GM19240 (cell line): ENCODE measurements around the gene SMAD4.
"Not testable (repeated sequence)": the region's sequence is repeated elsewhere in the genome, so short reads cannot be mapped to it uniquely, and the experiment has no call there.

Experiments
- DNase-seq: peaks from one replicate; pipeline ENCODE4 v3.0.0; 2011; ENCODE audit warnings: low spot score; ENCODE audit not compliant: insufficient read length

The SMAD4 gene

DNA sequence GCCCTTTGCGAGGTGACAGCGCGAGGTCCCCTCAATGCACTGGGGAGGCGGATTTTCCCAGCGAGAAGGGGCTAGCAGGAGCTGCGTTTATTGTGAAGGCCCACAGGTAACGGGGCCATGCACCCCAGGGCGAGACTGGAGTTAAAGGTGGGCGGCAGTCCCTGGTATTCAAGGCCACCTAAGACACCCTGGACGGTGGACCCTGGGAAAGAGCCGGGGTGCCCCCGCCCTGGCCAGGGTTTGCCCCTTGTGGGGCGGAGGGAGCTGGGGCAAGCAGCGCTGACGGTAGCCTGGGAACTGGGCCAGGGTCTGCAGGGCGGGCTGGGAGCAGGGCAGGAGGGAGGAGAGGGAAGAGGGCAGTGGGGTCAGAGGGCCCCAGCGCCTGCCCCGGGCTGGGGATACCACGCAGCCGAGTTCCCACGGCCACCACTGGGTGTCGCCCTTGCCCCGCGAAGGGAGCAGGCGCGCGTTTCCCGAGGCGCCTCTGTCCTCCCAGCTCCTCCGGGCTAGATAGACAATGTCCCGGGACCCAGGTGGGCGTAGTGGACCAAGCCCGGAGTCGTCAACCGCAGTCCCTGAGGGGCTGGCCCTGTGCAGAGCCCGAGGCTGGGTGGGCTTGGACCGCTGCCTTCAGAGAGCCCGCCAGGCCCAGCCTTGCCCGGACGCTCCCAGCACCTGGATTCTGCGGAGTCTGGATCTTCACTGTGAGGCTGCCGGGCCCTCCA lies 80.2 kb downstream of the SMAD4 start:
- peak; percentile 65 for DNase-seq

DNA sequence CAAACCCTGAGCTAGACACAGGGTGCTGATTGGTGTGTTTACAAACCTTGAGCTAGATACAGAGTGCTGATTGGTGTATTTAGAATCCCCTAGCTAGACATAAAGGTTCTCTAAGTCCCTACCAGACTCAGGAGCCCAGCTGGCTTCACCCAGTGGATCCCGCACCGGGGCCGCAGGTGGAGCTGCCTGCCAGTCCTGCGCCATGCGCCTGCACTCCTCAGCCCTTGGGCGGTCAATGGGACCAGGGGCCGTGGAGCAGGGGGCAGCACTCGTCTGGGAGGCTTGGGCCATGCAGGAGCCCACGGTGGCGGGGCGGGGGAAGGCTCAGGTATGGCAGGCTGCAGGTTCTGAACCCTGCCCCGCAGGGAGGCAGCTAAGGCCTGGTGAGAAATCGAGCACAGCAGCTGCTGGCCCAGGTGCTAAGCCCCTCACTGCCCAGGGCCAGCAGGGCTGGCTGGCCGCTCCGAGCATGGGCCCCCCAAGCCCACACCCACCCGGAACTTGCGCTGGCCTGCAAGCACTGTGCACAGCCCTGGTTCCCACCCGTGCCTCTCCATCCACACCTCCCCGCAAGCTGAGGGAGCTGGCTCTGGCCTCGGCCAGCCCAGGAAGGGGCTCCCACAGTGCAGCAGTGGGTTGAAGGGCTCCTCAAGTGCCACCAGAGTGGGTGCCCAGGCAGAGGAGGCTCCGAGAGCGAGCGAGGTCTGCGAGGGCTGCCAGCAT lies 81.8 kb downstream of the SMAD4 start:
- not testable (repeated sequence) for DNase-seq

DNA sequence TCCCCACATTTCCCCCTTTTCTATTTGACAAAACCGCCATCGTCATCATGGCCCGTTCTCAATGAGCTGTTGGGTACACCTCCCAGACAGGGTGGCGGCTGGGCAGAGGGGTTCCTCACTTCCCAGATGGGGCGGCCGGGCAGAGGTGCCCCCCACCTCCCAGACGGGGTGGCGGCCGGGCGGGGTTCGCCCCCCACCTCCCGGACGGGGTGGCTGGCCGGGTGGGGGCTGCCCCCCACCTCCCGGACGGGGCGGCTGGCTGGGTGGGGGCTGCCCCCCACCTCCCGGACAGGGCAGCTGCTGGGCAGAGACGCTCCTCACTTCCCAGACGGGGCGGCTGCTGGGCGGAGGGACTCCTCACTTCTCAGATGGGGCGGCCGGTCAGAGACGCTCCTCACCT lies 87.0 kb downstream of the SMAD4 start:
- DNase-seq = not testable (repeated sequence)

DNA sequence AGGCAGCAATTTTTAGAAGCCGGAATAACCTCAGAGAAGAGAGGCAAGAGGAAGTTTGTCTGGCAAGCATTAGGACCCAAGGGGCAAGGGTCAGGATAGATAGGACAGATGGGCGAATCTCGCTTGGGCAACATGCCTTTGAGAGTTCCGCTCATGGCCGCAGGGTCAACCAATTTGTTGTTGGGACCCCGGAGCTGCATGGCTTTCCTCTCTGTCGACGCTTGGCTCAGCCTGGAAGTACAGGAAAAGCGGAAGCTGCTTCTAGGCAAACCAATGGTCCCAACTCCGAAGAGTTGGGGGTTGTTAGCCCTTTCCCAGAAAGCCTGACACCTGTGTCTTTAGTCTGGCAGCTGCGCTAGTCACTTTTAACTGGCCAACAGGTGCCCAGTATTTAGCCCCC lies 89.5 kb downstream of the SMAD4 start:
- not testable (repeated sequence) for DNase-seq

DNA sequence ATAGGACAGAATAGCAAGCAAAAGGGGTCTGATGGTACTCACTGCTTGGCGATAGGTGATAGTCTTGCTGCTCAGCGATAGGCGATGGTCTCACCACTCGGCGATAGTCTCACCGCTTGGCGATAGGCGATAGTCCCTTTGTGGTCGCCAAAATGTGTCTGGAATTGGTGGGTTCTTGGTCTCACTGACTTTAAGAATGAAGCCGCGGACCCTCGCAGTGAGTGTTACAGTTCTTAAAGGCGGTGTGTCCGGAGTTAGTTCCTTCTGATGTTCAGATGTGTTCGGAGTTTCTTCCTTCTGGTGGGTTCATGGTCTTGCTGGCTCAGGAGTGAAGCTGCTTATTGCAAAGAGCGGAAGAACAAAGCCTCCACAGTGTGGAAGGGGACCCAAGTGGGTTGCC lies 90.0 kb downstream of the SMAD4 start:
- not testable (repeated sequence) for DNase-seq

DNA sequence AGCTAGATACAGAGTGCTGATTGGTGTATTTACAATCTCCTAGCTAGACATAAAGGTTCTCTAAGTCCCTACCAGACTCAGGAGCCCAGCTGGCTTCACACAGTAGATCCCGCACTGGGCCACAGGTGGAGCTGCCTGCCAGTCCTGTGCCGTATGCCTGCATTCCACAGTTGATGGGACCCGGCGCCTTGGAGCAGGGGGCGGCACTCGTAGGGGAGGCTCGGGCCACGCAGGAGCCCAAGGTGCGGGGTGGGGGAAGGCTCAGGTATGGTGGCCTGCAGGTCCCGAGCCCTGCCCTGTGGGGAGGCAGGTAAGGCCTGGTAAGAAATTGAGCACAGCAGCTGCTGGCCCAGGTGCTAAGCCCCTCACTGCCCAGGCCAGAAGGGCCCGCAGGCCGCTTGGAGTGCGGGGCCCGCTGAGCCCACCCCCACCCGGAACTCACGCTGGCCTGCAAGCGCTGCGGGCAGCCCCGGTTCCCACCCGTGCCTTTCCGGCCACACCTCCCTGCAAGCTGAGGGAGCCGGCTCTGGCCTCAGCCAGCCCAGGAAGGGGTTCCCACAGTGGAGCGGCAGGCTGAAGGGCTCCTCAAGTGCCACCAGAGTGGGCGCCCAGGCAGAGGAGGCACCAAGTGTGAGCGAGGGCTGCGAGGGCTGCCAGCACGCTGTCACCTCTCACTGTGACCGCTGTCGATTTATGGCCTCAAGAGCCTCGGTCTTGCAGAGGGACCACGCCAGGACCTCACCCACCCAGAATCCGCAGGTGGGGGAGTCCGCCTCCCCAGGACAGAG lies 91.0 kb downstream of the SMAD4 start:
- DNase-seq = no peak

DNA sequence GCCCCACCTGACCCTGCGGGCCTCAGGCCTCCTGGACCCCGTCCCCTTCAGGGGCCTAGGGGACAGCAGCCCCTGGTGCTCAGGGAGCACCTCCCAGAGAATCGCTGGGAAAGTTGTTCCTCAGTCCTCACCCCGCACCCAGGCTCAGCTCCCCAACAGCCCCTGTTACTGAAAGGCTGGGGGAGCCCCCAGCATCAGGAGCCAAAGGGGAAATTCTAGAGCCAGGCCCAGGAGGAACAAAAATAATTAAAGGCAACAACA lies 91.5 kb downstream of the SMAD4 start:
- DNase-seq = no peak

DNA sequence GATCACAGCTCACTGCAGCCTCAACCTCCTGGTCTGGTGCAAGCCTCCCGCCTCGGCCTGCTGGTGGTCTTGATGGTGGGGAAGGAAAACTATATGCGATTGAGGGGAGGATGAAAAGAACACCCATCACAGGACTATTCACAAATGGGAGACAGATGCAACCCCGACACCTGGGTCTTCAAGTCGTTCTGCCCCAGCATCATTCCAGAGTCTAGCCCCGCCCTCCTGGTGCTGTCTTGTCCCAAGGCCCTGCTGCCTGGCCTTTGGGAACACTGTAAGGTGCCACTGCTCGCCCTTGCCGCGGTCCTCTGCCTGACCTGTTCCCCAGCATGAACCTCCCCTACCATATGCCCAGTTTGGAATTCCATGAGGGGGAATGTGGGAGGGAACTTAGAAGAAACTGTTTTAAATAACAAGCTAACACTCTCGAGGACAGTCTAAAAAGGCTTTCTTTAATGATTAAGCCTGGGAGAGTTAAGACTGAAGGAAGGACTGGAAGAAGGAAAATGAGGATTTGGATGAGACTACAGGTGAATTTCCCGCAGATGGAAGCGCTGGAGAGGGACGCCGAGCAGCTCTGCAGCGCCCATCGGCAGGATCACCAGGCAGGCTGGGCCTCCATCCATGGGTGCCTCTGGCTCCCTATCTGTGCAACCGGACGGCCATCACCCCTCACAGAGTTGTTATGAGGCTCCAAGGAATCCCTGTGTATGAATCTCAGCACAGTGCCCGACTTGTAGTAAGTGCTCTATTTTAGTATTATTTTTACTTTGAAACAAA lies 92.4 kb downstream of the SMAD4 start:
- no peak for DNase-seq

DNA sequence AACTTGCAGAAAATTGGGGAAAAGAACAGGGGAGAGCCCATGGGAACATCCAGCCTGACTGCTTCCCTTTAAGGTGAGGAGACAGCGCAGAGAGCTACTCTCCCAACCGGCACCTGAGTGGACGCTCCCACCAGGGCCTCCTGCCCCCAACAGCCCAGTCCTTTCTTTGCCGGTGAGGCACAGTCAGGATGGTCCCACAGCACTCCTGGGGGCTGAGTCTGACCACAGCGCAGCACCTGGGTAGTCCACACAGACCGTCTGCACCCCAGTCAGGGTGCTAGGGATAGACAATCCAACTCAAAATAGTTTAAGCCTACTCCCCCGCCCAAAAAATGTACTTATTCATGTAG lies 93.0 kb downstream of the SMAD4 start:
- DNase-seq = no peak

DNA sequence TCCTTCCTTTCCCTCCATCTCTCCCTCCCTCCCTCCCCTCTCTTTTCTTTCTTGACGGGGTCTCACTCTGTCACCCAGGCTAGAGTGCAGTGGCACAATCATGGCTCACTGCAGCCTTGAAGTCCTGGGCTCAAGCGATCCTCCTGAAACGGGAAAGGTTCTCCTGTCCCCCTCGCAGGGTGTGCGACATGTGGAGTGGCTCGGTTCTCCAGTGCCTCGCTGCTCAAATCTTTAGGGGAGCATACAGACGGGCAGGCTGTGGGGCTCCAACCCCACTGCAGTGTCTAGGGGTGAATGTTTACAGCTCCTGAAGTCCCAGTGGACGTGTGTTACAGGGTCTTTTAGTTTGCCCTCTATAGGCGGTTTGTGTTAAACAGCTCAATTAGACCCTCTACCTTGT lies 93.5 kb downstream of the SMAD4 start:
- no peak for DNase-seq

DNA sequence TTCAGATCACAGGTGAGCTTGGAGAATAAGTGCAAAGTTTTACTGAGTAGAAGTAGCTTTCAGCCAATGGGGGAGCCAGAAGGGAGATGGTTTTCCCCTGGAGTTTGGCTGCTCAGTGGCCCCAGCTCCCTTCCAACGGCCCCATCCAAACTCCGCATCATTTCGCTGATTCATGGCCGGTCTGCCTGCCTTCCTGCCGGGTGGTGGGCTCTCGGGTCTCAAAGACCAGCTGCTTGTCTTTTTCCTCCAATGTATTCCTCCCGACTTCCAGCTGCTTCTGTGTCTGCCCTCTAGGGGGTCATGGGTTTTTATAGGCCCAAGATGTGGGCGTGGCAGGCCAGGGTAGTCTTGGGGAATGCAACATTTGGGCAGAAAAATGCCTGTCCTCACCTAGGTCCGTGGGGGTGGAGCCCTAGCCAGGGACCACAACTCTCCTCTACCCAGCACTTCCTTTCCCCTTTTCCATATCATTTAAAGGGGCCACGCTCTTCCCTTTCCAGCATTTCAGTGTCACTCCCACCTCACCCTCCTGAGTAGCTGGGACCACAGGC lies 94.0 kb downstream of the SMAD4 start:
- no peak for DNase-seq

DNA sequence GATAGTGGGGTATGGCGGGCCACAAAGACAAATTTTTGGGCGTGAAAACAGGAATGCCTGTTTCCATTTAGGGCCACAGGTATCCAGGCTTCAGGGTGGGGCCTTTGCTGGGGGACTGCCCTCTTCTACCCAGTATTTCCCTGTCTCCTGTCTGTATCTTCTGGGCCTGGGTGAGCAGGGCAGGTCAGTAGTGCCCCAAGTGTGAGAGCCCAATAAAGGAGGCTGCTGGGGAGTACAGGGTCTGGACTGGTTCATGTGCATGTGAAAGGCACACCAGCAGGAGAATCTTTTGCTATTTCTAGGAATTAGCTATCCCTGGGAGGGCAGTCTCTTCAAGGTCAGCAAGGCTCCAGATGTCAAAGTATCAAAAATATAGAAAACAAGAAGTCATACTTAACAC lies 96.0 kb downstream of the SMAD4 start:
- no peak for DNase-seq

DNA sequence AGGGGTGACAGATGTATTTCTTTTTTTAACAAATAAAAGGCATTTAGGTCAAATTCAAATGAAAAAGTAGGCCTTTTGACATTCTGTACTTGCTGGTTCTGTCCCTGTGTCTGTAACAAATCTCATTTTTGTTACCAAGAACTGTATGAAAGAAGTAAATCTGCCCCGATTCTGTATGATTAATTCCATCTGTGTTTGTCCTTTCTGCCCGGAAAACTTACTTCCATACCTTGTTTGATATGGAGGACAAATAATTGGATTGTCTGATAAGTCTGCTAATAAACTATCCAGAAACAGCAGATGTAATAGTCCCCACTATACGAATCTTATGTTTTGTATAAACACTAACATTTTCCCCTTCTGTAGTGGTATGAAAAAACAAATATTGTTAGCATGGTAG lies 97.7 kb downstream of the SMAD4 start:
- DNase-seq = no peak

DNA sequence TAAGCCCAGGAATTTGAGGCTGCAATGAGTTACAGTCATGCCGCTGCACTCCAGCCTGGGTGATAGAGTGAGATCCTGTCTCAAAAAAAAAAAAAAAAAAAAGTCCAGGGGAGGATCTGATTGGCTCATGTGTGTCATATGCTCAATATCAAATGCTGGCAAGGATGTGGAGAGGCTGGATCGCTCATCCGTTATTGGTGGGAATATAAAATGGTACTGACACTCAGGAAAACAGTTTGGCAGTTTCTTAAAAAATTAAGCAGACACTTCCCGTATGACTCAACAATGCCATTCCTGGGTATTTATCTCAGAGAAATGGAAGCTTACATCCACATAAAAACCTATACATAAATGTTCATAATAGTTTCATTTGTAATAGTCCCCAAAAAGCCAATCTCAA lies 98.5 kb downstream of the SMAD4 start:
- DNase-seq = no peak

DNA sequence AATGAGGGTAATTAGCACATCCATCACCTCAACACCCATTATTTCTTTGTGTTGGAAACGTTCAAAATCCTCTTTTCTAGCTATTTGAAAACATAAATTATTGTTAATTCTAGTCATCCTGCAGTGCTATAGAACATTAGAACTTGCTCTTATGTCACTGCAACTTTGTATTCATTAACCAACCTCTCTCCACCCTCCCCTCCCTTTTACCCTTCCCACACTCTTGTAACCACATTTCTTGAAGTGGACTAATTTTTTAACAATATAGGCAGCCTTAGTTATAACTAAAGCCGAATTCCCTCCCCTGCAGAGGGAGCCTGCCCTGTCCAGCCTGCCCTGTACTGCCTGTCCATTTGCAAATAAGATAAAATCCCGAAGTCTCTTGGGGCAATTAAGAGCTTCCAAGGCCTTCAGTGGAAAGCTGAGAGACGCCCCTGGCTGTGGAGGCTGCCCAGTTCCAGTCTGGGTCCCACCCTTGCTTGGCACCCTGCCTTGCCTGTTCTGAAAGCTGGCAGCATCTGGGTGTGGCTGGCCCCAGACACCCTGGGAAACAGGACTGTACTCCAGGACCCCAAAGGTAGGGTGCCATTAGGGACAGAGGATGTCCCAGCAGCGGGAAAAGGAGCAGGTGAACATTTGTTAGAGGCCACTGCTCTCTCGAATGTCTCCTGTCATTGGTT lies 102.4 kb downstream of the SMAD4 start:
- DNase-seq = no peak

DNA sequence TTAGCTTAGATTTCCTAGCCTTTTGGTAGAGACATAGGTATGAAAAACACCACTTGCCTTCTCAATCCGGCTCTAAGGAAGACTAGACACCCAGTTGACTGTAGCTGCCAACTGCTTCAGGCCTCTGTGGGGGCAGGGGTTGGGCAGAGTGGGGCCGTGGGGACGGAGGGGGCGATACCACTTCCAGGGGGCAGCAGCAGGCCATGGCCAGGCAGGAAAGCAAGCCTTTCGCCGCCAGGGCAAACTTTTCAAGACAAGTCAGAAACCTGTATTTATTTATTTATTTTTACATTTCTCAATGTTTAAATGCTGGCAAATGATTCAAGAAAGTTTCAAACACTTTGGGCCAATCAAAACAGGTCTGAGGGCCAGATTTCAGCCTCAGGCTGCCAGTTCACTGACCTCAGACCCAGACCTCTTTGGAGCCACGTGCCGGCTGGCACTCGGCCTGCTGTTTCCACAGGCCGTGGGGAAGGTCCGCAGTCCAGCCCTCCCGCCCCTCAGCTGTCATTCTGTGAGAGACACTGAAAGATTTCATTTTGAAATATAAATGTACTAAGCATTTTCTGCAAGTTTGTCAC lies 103.7 kb downstream of the SMAD4 start:
- no peak for DNase-seq
